ENCODE data around the gene NSF. TPM values are rescaled to one million over a fixed set of nuclear protein-coding genes. Genes with fewer than 3 reads are reported as not detected.
"Not testable (repeated sequence)": the region's sequence is repeated elsewhere in the genome, so short reads cannot be mapped to it uniquely, and the experiment has no call there.

NSF gene
- total RNA-seq, 1 donor from 2014 or later, result 43.0 TPM

- H3K9ac ChIP-seq; H3K4me3 Mint-ChIP-seq; H3K27me3 Mint-ChIP-seq (ENCODE audit: insufficient read depth, low read depth); H3K36me3 Mint-ChIP-seq; H2AFZ ChIP-seq (replicated peaks); H3K4me2 ChIP-seq; DNase-seq (ENCODE audit: low spot score); H3F3A ChIP-seq (ENCODE audit: low read depth); H3K27me3 ChIP-seq; H3K9me3 Mint-ChIP-seq; H3K4me3 ChIP-seq; H3K27ac ChIP-seq; H3K27ac Mint-ChIP-seq; H3K9me3 ChIP-seq (ENCODE audit: low read depth); H3K79me2 ChIP-seq (ENCODE audit: low read depth); H4K20me1 ChIP-seq (ENCODE audit: low read depth); H3K4me1 Mint-ChIP-seq; H3K4me1 ChIP-seq; H3K36me3 ChIP-seq: not testable (repeated sequence)
These were observed 44.4 kb downstream of the NSF start for GRCh38 chr17:46634844-46635243.

- not testable (repeated sequence) for H3K4me1 Mint-ChIP-seq, H3K36me3 Mint-ChIP-seq, H3K27ac ChIP-seq
These were observed 51.6 kb downstream of the NSF start for GRCh38 chr17:46641861-46642656.

GRCh38 chr17:46647251-46647650, 56.8 kb downstream of the NSF start:
- H3K27ac Mint-ChIP-seq; H3K9me3 ChIP-seq (ENCODE audit: low read depth); H3K36me3 Mint-ChIP-seq; H3K9ac ChIP-seq; H3K4me1 ChIP-seq; H3K4me2 ChIP-seq; H3K36me3 ChIP-seq; H3K9me3 Mint-ChIP-seq; H3K79me2 ChIP-seq (ENCODE audit: low read depth); H3K27ac ChIP-seq; H3K4me3 Mint-ChIP-seq; H3K27me3 Mint-ChIP-seq (ENCODE audit: insufficient read depth, low read depth); DNase-seq (ENCODE audit: low spot score); H3F3A ChIP-seq (ENCODE audit: low read depth); H4K20me1 ChIP-seq (ENCODE audit: low read depth); H3K4me3 ChIP-seq; H3K27me3 ChIP-seq; H2AFZ ChIP-seq (replicated peaks); H3K4me1 Mint-ChIP-seq: not testable (repeated sequence)

More at GRCh38 chr17:46641861-46642656, 51.6 kb downstream of the NSF start:
- not testable (repeated sequence) for H3K9me3 Mint-ChIP-seq; H3K27me3 Mint-ChIP-seq (ENCODE audit: insufficient read depth, low read depth); H3K4me3 Mint-ChIP-seq; H2AFZ ChIP-seq (replicated peaks); H3F3A ChIP-seq (ENCODE audit: low read depth); H3K36me3 ChIP-seq; DNase-seq (ENCODE audit: low spot score); H3K79me2 ChIP-seq (ENCODE audit: low read depth); H4K20me1 ChIP-seq (ENCODE audit: low read depth); H3K27ac Mint-ChIP-seq; H3K9me3 ChIP-seq (ENCODE audit: low read depth); H3K4me1 ChIP-seq; H3K4me2 ChIP-seq; H3K9ac ChIP-seq; H3K4me3 ChIP-seq; H3K27me3 ChIP-seq
- peak; percentile 12 for TF ChIP-seq CTCF (IDR thresholded peaks at IDR 0.05)

- H3K4me3 ChIP-seq; H3K27ac Mint-ChIP-seq; H3K4me1 ChIP-seq; DNase-seq (ENCODE audit: low spot score); H2AFZ ChIP-seq (replicated peaks); H3K9me3 Mint-ChIP-seq; H3K36me3 Mint-ChIP-seq; H3K4me2 ChIP-seq; H3F3A ChIP-seq (ENCODE audit: low read depth); H3K4me3 Mint-ChIP-seq; H4K20me1 ChIP-seq (ENCODE audit: low read depth); H3K27me3 ChIP-seq; H3K4me1 Mint-ChIP-seq; H3K9me3 ChIP-seq (ENCODE audit: low read depth); H3K27ac ChIP-seq; H3K36me3 ChIP-seq; H3K79me2 ChIP-seq (ENCODE audit: low read depth); H3K27me3 Mint-ChIP-seq (ENCODE audit: insufficient read depth, low read depth); H3K9ac ChIP-seq: not testable (repeated sequence)
These were observed 57.3 kb downstream of the NSF start for GRCh38 chr17:46647688-46648278.

- H3F3A ChIP-seq (ENCODE audit: low read depth); H2AFZ ChIP-seq (replicated peaks); H3K79me2 ChIP-seq (ENCODE audit: low read depth); DNase-seq (ENCODE audit: low spot score); H3K36me3 Mint-ChIP-seq; H3K9me3 ChIP-seq (ENCODE audit: low read depth); H3K36me3 ChIP-seq; H3K27ac Mint-ChIP-seq; H3K4me1 Mint-ChIP-seq; H3K9me3 Mint-ChIP-seq; H3K27me3 ChIP-seq; H3K9ac ChIP-seq; H3K4me2 ChIP-seq; H3K4me1 ChIP-seq; H3K4me3 ChIP-seq; H4K20me1 ChIP-seq (ENCODE audit: low read depth); H3K4me3 Mint-ChIP-seq; H3K27ac ChIP-seq; H3K27me3 Mint-ChIP-seq (ENCODE audit: insufficient read depth, low read depth): not testable (repeated sequence)
These were observed 58.8 kb downstream of the NSF start for GRCh38 chr17:46649246-46649645.

GRCh38 chr17:46652024-46652643, 61.7 kb downstream of the NSF start:
- not testable (repeated sequence) for H3K4me2 ChIP-seq; H3K4me3 ChIP-seq; H3K9me3 Mint-ChIP-seq; H3K27me3 Mint-ChIP-seq (ENCODE audit: insufficient read depth, low read depth); H3K9ac ChIP-seq; H3K36me3 ChIP-seq; DNase-seq (ENCODE audit: low spot score); H3K4me1 Mint-ChIP-seq; H3K36me3 Mint-ChIP-seq; H3K4me1 ChIP-seq; H3K9me3 ChIP-seq (ENCODE audit: low read depth); H3F3A ChIP-seq (ENCODE audit: low read depth); H3K27me3 ChIP-seq; H3K4me3 Mint-ChIP-seq; H3K79me2 ChIP-seq (ENCODE audit: low read depth); H2AFZ ChIP-seq (replicated peaks); H3K27ac Mint-ChIP-seq; H4K20me1 ChIP-seq (ENCODE audit: low read depth); H3K27ac ChIP-seq

- DNase-seq (ENCODE audit: low spot score); H3K4me1 ChIP-seq; H3K4me3 Mint-ChIP-seq; H3K9me3 Mint-ChIP-seq; H3K27me3 Mint-ChIP-seq (ENCODE audit: insufficient read depth, low read depth); H3K27me3 ChIP-seq; H3K79me2 ChIP-seq (ENCODE audit: low read depth); H3K4me3 ChIP-seq; H3K36me3 Mint-ChIP-seq; H2AFZ ChIP-seq (replicated peaks); H3F3A ChIP-seq (ENCODE audit: low read depth); H3K9me3 ChIP-seq (ENCODE audit: low read depth); H3K27ac ChIP-seq; H3K4me2 ChIP-seq; H3K27ac Mint-ChIP-seq; H3K9ac ChIP-seq; H3K36me3 ChIP-seq; H4K20me1 ChIP-seq (ENCODE audit: low read depth); H3K4me1 Mint-ChIP-seq: not testable (repeated sequence)
These were observed 67.8 kb downstream of the NSF start for GRCh38 chr17:46658235-46658634.

All from neural progenitor cell (in vitro differentiated cells).